ENCODE results near the gene TENM4.
A peak's percentile ranks its signal among the peaks of the same experiment; 100 is the strongest.
"Not testable (repeated sequence)": the region's sequence is repeated elsewhere in the genome, so short reads cannot be mapped to it uniquely, and the experiment has no call there.

Gene TENM4

DNA sequence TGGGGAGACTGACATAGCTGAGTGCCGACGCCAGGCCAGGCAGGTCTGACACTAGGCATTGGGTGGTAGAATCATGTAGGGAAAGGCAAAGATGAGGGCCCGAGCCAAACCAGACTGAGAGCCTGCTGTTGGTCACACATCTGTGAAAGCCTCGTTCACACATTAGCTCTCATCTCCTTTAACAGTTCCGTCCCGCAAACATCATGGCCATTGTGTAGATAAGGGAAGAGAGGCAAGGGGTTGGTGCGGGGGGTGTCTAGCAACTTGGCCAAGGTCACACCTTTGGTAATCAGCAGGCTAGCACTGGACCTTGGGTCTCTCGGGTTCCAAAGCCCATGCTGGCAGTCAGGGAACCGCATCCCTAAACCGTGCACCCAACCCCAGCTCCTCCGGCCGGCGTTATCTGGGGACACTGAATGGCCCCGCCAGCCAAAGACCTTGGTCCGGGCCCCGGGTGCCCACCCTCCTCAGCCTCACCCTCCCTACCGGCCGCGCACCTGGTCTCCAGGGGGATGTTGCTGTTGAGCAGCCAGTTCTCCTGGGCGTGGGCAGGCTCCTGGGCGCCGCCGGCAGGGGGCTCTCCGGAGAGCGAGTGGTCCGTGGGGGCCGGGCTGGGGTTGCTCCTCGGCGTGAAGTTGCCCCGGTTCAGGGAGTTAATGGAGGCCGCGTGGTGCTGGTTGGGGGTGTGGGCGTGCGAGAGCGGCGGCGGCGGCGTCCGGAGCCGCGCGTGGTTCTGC is 537.9 kb downstream of the TENM4 start:
- no peak for DNase-seq (ENCODE audit: low spot score)

GRCh38 chr11:78901831-78902230 is 539.0 kb downstream of the TENM4 start:
- DNase-seq (ENCODE audit: low spot score), result no peak

- no peak for DNase-seq (ENCODE audit: low spot score)
These were observed 542.5 kb downstream of the TENM4 start for GRCh38 chr11:78898266-78898775.

GRCh38 chr11:78893996-78894395 is 546.8 kb downstream of the TENM4 start:
- DNase-seq (ENCODE audit: low spot score), result no peak

DNA sequence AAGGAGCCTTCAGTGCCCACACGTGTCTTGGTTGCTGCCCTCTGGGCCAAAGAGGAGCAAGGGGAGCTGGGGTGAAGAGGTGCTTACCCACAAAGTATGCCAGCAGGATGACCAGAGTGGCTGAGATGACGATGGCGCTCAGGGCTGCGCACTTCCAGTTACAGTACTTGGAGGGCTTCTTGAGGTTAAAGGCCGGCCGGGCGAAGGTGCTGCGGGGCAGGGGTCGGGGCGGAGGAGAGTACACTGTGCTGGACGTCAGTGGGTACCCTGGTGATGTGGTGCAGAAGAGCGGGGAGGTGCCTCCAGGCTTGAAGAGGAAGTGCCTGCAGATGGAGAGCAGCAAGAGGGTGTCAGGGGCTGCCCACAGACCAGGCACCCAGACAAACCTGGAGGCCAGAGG is 551.1 kb downstream of the TENM4 start:
- no peak for DNase-seq (ENCODE audit: low spot score)

GRCh38 chr11:78886616-78887015 is 554.2 kb downstream of the TENM4 start:
- no peak for DNase-seq (ENCODE audit: low spot score)

DNA sequence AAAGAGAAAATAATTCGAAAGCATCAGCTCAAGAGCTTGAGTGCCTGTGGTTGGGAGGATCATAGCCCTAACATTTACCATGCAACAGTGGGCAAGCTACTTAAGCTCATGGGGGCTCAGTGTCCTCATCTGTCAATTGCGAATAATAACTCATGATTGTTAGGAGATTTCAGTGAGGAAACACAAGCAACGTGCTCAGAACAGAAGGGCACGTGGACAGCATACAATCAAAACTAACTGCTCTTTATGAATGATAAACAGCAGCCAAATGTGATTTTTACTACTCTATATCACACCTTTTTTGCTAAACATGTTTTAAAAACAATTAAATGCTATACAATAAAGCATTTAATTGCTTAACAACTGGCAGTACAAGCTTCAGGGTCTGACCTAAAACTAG is 556.1 kb downstream of the TENM4 start:
- DNase-seq (ENCODE audit: low spot score), result no peak

DNA sequence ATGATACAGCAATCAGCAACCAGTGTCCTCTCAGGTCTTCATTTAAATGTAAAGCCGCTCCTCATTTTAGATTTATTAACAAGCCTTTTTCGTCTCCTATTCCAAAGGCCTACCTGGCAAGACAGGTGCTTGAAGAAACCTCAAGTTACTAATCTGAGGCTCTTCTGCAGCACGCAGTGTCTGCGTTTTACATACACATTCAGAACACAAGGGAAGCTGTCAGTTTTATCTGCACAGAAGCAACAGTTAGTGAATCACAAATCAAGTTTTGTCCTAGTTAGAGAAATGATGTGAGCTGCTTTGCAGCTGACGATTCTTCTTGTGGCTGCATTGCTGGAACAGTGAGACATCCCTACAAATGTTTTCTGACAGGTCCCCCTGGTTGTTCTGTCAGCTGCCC is 557.3 kb downstream of the TENM4 start:
- no peak for DNase-seq (ENCODE audit: low spot score)

DNA sequence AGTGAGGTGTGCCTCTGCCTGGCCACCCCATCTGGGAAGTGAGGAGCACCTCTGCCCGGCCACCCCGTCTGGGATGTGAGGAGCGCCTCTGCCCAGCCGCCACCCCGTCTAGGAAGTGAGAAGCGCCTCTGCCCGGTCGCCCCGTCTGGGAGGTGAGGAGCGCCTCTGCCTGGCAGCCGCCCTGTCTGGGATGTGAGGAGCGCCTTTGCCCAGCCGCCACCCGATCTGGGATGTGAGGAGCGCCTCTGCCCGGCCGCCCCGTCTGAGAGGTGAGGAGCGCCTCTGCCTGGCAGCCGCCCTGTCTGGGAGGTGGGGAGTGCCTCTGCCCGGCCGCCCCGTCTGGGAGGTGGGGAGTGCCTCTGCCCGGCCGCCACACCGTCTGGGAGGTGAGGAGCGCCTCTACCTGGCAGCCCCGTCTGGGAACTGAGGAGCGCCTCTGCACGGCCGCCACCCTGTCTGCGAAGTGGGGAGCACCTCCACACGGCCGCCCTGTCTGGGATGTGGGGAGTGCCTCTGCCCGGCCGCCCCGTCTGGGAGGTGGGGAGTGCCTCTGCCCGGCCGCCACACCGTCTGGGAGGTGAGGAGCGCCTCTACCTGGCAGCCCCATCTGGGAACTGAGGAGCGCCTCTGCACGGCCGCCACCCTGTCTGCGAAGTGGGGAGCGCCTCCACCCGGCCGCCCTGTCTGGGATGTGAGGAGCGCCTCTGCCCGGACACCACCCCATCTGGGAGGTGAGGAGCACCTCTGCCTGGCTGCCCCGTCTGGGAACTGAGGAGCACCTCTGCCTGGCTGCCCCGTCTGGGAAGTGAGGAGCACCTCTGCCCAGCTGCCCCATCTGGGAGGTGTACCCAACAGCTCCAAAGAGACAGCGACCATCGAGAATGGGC is 561.5 kb downstream of the TENM4 start:
- DNase-seq (ENCODE audit: low spot score), result not testable (repeated sequence)

GRCh38 chr11:78878631-78879030 is 562.2 kb downstream of the TENM4 start:
- no peak for DNase-seq (ENCODE audit: low spot score)

DNA sequence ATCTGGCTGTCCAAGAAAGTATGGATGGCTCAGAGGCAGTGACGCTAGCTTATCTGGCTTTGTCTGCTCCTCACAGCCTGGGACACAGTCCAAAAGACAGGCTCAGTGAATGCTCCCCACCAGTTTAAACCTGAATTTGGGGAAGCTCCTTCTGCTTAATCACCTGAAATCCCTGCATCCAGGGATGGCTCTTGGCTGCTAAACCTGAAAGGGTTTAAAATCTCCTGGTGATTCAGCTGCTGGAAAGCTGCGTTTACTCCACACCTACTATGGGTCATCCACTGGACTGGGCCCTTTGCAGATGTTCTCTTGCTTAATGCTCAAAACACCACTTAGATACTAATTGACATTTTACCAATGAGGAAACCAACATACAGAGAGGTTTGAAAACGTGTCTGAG is 564.2 kb downstream of the TENM4 start:
- DNase-seq (ENCODE audit: low spot score), result no peak

- no peak for DNase-seq (ENCODE audit: low spot score)
These were observed 570.2 kb downstream of the TENM4 start for GRCh38 chr11:78870655-78871054.

- DNase-seq (ENCODE audit: low spot score), result no peak
These were observed 571.5 kb downstream of the TENM4 start for GRCh38 chr11:78869293-78869692.

DNA sequence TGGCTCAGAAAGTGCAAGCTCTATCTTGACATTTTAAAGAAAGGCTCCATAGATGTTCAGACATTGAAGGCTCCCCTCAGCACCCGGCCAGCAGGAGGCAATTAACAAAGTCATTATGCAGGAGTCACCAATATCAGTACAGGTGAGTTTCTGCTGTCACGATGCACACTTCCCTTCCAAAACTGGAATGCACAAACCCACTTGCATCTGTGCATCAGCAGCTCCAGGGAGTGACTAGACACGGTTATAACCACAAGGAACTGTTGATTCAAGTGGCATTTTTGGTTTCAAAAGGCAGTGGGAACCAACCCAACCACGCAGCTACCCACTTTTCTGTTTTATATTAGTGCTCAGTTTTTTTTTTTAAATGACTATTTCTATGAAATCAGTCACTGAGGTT is 572.3 kb downstream of the TENM4 start:
- no peak for DNase-seq (ENCODE audit: low spot score)

DNA sequence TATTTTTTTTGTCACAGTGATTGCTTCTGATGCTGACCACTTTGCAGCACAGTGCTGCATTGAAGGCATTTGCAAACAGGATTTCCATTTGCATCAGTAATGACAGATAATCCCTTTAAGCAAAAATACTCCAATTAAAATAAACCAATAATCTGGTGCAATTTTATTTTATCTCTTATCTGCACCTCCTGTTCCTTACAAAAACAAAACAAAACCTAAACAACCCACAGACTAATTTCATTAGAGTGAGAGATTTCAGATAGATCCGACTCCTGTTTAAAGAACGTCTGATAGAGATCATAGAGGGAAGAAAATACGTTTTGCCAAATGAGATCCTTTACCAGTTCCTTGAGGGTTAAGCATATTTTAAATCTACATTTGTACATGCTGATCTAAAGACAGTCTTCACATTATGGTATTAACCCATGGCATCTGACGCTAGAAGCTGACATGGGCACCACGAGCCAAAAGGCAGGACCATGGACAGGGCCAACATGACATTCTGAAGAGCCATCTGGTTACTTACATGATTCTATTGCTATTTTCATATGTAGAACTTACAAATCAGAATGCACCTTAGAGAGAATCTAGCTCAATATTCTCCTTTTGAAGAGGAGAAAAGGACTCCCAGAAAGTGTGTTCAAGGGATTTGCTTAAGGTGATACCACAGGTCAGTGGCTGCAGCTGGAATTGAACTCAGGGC is 580.0 kb downstream of the TENM4 start:
- peak; percentile 11 for DNase-seq (ENCODE audit: low spot score)

DNA sequence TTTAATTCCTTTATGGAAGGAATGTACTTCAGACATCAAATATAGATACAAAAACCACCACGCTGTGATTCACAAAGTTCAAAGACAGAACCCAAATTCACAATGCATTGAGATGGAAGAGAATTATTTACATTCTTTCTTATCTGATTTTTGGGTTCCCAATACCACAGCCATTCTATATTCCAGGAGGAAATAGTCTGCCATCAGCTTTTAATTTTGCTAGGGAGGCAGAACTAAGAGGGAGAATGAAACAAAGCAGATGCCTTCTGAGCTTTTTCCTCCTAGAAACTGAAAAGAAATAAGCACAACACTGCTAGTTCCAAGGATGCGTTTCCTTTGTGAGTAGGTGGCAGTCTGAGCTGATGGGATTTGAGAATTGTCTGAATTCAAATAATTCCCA is 583.1 kb downstream of the TENM4 start:
- DNase-seq (ENCODE audit: low spot score), result peak; percentile 8

GRCh38 chr11:78856211-78856610 is 584.6 kb downstream of the TENM4 start:
- DNase-seq (ENCODE audit: low spot score), result no peak

GRCh38 chr11:78855116-78855515 is 585.7 kb downstream of the TENM4 start:
- DNase-seq (ENCODE audit: low spot score), result no peak

DNA sequence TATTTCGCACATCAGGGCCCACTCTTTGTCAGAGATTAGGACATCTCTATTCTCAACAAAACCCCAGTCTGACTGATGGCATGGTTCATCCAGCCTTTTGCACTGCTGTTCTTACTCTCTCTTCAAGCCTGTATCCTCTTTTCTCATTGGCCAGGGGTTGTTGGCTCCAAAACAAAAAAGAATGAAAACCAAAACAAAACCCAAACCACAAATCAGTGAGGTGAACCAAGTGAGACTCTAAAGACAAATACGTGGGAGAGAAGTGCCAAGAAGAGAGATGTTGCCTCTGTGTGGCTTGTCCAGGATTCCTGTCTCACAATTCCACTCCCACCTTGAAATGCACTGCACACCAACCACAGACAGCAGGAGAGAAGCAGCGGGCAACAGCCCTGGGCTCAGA is 587.3 kb downstream of the TENM4 start:
- no peak for DNase-seq (ENCODE audit: low spot score)

DNA sequence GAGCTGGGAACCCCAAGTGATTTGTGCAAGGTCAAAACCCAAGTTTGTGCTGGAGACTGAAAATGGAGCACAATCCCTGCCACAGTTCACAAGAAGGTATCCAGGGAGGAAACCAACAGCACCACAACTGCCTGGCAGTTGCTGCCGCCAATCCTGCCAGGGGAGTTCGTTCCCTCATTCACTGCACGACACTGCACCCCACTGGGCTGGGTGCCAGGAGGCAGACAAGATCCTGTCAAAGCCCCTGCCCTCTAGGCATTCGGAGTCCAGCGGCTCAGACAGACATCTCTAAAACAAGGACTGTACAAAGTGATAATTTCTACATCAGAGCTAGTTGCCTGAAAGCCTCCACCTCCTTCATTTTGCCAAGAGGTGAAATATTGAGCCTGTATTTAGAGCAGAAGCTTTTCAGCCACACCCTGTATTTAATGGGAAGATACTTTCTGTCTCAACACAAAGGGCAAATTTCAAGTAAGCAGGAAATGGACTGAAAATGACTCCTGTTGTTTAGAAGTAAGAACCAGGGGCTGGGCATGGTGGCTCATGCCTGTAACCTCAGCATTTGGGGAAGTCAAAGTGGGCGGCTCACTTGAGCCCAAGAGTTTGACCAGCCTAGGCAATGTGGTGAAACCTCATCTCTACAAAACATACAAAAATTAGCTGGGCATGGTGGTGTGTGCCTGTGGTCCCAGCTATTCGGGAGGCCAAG is 588.8 kb downstream of the TENM4 start:
- no peak for DNase-seq (ENCODE audit: low spot score)

GRCh38 chr11:78850078-78850477 is 590.8 kb downstream of the TENM4 start:
- no peak for DNase-seq (ENCODE audit: low spot score)

- DNase-seq (ENCODE audit: low spot score), result no peak
These were observed 594.6 kb downstream of the TENM4 start for GRCh38 chr11:78846269-78846668.
